Sigmoid colon (tissue), 4 donors: ENCODE data around the gene ACBD3.

Source experiments
- CTCF ChIP-seq, 4 experiments: fragments of 450-650 bp in 3 of 4; fragments of 200-600 bp in 1 of 4; IDR thresholded peaks; one replicate each; pipeline ENCODE4 v1.5.1; 2016 to 2019; ENCODE audit warnings: antibody characterized with exemption in 4 of 4, mild to moderate bottlenecking in 3 of 4, moderate library complexity in 2 of 4
- POLR2A ChIP-seq, 2 donors: fragments of 450-650 bp; IDR thresholded peaks; one replicate each; pipeline ENCODE4 v1.6.1; 2016; ENCODE audit warnings: antibody characterized with exemption in 2 of 2, mild to moderate bottlenecking in 2 of 2, moderate library complexity in 2 of 2
- POLR2AphosphoS5 ChIP-seq, 4 donors: sonication (generic); formaldehyde crosslinking; IDR thresholded peaks; one replicate each; pipeline ENCODE4 v1.6.1; 2017; ENCODE audit warnings: antibody characterized with exemption in 4 of 4

GRCh38 chr1:226111098-226111882 lies 75.3 kb downstream of the ACBD3 start:
- no peak for TF ChIP-seq CTCF (IDR thresholded peaks at IDR 0.05)
- TF ChIP-seq POLR2AphosphoS5 (IDR thresholded peaks at IDR 0.05) = no peak
- TF ChIP-seq POLR2A (IDR thresholded peaks at IDR 0.05) = no peak
